GM23338 (cell line): ENCODE measurements around the gene FLT1. TPM values are rescaled to one million over a fixed set of nuclear protein-coding genes. Genes with fewer than 3 reads are reported as not detected.

Source experiments
- ATAC-seq: fragments of 200-7000 bp; cut with Tn5 transposase; 3 replicates; pipeline ENCODE4 v1.9.1; 2020
- DNase-seq: peaks from one replicate; pipeline ENCODE4 v3.0.0-alpha.2; 2015; ENCODE audit warnings: low spot score
- H2AFZ ChIP-seq: fragments of 200-600 bp; sonication (generic); 2 replicates; pipeline ENCODE4 v1.8.0; 2016; ENCODE audit warnings: antibody characterized with exemption, mild to moderate bottlenecking, moderate library complexity
- H3F3A ChIP-seq: fragments of 200-600 bp; sonication (generic); replicated peaks from 2 replicates; pipeline ENCODE4 v1.8.0; 2017; ENCODE audit warnings: antibody characterized with exemption, mixed run types, low read depth
- H3K27ac ChIP-seq: fragments of 200-600 bp; sonication (generic); 2 replicates; pipeline ENCODE4 v1.6.1; 2016; ENCODE audit warnings: low read depth
- H3K27me3 ChIP-seq: fragments of 200-600 bp; sonication (generic); 2 replicates; pipeline ENCODE4 v1.8.0; 2016; ENCODE audit warnings: mild to moderate bottlenecking, mixed run types, moderate library complexity; ENCODE audit not compliant: insufficient read depth
- H3K36me3 ChIP-seq: fragments of 200-600 bp; sonication (generic); 2 replicates; pipeline ENCODE4 v1.8.0; 2016; ENCODE audit warnings: mild to moderate bottlenecking; ENCODE audit not compliant: insufficient read depth
- H3K4me1 ChIP-seq: fragments of 200-600 bp; sonication (generic); 2 replicates; pipeline ENCODE4 v1.8.0; 2016; ENCODE audit warnings: mild to moderate bottlenecking, moderate library complexity; ENCODE audit not compliant: insufficient read depth
- H3K4me2 ChIP-seq: fragments of 200-600 bp; sonication (generic); 2 replicates; pipeline ENCODE4 v1.7.1; 2017; ENCODE audit warnings: mixed run types
- H3K4me3 ChIP-seq: fragments of 200-600 bp; sonication (generic); 2 replicates; pipeline ENCODE4 v1.6.1; 2016; ENCODE audit warnings: mixed run types
- H3K79me2 ChIP-seq: fragments of 200-600 bp; sonication (generic); replicated peaks from 2 replicates; pipeline ENCODE4 v1.8.0; 2017; ENCODE audit warnings: mild to moderate bottlenecking; ENCODE audit not compliant: insufficient read depth
- H3K9me2 ChIP-seq: fragments of 200-600 bp; sonication (generic); 2 replicates; pipeline ENCODE4 v1.8.0; 2017; ENCODE audit not compliant: insufficient read depth
- H4K20me1 ChIP-seq: fragments of 200-600 bp; sonication (generic); replicated peaks from 2 replicates; pipeline ENCODE4 v1.8.0; 2017; ENCODE audit warnings: mild to moderate bottlenecking; ENCODE audit not compliant: insufficient read depth
- H3K27ac Mint-ChIP-seq: 2 replicates; pipeline ENCODE4 v1.8.0; 2020; ENCODE audit warnings: inconsistent platforms, mild to moderate bottlenecking, moderate library complexity, mixed read lengths
- H3K27me3 Mint-ChIP-seq: 3 replicates; pipeline ENCODE4 v1.8.0; 2022; ENCODE audit warnings: low read depth, mild to moderate bottlenecking, moderate library complexity, mixed read lengths, inconsistent platforms; ENCODE audit not compliant: insufficient read depth, poor library complexity
- H3K36me3 Mint-ChIP-seq: 3 replicates; pipeline ENCODE4 v1.8.0; 2021; ENCODE audit warnings: low read depth, mild to moderate bottlenecking, inconsistent platforms, moderate library complexity, mixed read lengths
- H3K4me1 Mint-ChIP-seq: 3 replicates; pipeline ENCODE4 v1.8.0; 2020; ENCODE audit warnings: mild to moderate bottlenecking, inconsistent platforms, mixed read lengths
- H3K4me3 Mint-ChIP-seq: 3 replicates; pipeline ENCODE4 v1.8.0; 2021; ENCODE audit warnings: moderate library complexity, mild to moderate bottlenecking, inconsistent platforms, mixed read lengths
- H3K9me3 Mint-ChIP-seq: 3 replicates; pipeline ENCODE4 v1.8.0; 2020; ENCODE audit warnings: moderate library complexity, mild to moderate bottlenecking, inconsistent platforms, mixed read lengths
- CREB1 ChIP-seq: fragments of 250-450 bp; sonication (Bioruptor Pico); IDR thresholded peaks from 2 replicates; pipeline ENCODE4 v1.5.0; 2020; ENCODE audit warnings: low read depth, mild to moderate bottlenecking, moderate library complexity
- EZH2phosphoT487 ChIP-seq: fragments of 200-600 bp; sonication (generic); IDR thresholded peaks from one replicate; pipeline ENCODE4 v1.8.1; 2018; ENCODE audit warnings: antibody characterized with exemption; ENCODE audit not compliant: unreplicated experiment
- JUNB ChIP-seq: IDR thresholded peaks from one replicate; pipeline ENCODE4 v1.6.1; 2016; ENCODE audit warnings: antibody characterized with exemption; ENCODE audit not compliant: unreplicated experiment
- POLR2AphosphoS5 ChIP-seq: IDR thresholded peaks from 2 replicates; pipeline ENCODE4 v1.6.1; 2016; ENCODE audit warnings: antibody characterized with exemption, low read depth
- STAT1 ChIP-seq: IDR thresholded peaks from one replicate; pipeline ENCODE4 v1.6.1; 2016; ENCODE audit warnings: antibody characterized with exemption; ENCODE audit not compliant: unreplicated experiment
- ZNF114 ChIP-seq: fragments of 250-450 bp; sonication (Bioruptor Pico); IDR thresholded peaks from 2 replicates; pipeline ENCODE4 v1.5.0; 2020; ENCODE audit warnings: mild to moderate bottlenecking, moderate library complexity
- ZNF331 ChIP-seq: fragments of 250-450 bp; sonication (Bioruptor Pico); IDR thresholded peaks from 2 replicates; pipeline ENCODE4 v1.5.0; 2020; ENCODE audit warnings: low read depth, mild to moderate bottlenecking, moderate library complexity
- polyA plus RNA-seq: library from polyadenylated mRNA; unstranded; fragments of >200 nt; fragmentation: Nextera tagmentation; extraction: Ambion mirVana; gene quantifications from 2 replicates; pipeline ENCODE4 v1.2.1, GENCODE V29; 2016
- total RNA-seq: library from RNA; depleted of rRNA; stranded (reverse); fragments of >200 nt; shearing (Covaris generic); gene quantifications from 2 replicates; pipeline ENCODE4 v1.2.3, GENCODE V29; 2014
- TF ChIP-seq, protein P1 (sequence below): IDR thresholded peaks from 2 replicates; pipeline ENCODE4 v1.6.1; 2016; ENCODE audit warnings: antibody characterized with exemption
- TF ChIP-seq, protein P2 (sequence below): fragments of 250-450 bp; sonication (Bioruptor Pico); IDR thresholded peaks from 2 replicates; pipeline ENCODE4 v1.5.0; 2020; ENCODE audit warnings: mild to moderate bottlenecking, moderate library complexity
- TF ChIP-seq, protein P3 (sequence below), 2 experiments: fragments of 200-600 bp in 1 of 2; sonication (generic) in 1 of 2; conservative IDR thresholded peaks; 2 replicates each; pipeline versions ENCODE4 v1.5.1 to v1.6.1; 2016 to 2017; ENCODE audit warnings: antibody characterized with exemption in 2 of 2, low read depth in 2 of 2, mild to moderate bottlenecking in 2 of 2, moderate library complexity in 1 of 2

The FLT1 gene
- total and polyA plus RNA-seq, 2 experiments from 2014 or later = 26.8 to 116 TPM

DNA sequence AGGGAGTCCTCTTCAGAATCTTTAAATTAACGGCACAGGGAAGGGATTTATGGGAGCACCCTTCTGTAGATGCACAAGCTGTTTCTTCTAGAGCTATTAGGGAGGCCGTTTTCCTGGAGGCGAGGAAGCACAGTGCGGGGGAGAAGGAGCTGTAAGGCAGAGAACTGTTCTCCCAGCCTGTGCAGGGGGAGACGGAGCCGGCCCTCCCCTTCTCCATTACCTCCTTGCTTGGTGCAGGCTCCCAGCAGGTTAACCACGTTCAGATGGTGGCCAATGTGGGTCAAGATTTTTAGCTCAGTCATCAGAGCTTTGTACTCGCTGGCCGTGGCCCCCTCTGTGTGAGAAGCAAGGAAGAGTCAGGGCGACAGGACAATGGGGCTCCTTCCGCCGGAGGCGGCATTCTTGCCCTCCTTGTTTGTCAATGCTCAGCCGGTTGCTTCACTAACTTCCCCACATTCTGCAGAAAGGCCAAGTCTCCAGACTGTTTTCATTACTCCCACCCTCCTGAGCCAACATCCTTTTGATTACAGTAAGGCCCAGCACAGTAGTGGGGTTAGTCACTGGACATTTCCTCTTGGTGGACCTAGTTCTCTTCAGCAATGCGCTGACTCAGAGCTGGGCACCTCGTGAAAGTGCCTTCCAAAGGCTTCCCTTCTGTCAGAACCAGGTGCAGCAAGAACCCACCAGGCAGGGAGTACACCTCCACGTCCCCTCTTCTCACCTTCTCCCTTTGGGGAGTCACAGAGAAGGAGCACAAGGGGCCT, 165.4 kb downstream of the FLT1 start:
- no peaks in the 10 kb centered on the region for H3F3A ChIP-seq
- H3K4me3 ChIP-seq = no peak overlapping the region
- DNase-seq (no peak), ATAC-seq (peak; percentile 40; the same call in 2 of the 3 replicates)
- Mint-ChIP-seq H3K4me1 (no peaks in the 10 kb centered on the region; the same call in none of the 3 replicates), H3K9me3 (no peaks in the 10 kb centered on the region), H3K36me3 (peaks cover 26% of the 10 kb centered on the region), H3K4me3 (no peak overlapping the region), H3K27ac (peak overlapping the region; percentile 67; the same call in 1 of the 2 replicates), H3K27me3 (peaks cover 2% of the 10 kb centered on the region)
- no peaks in the 10 kb centered on the region for H3K27me3 ChIP-seq
- peaks cover 4% of the 10 kb centered on the region; the same call in 1 of the 2 replicates for H3K4me1 ChIP-seq
- no peaks in the 10 kb centered on the region for H3K9me2 ChIP-seq
- H3K79me2 ChIP-seq = no peaks in the 10 kb centered on the region
- no peak overlapping the region for H3K4me2 ChIP-seq
- no peak overlapping the region for H3K27ac ChIP-seq
- peaks cover 9% of the 10 kb centered on the region for H3K36me3 ChIP-seq
- H4K20me1 ChIP-seq = no peaks in the 10 kb centered on the region
- no peak overlapping the region for H2AFZ ChIP-seq
- TF ChIP-seq CREB1 (CRISPR knock-in tag) (no peak), ZNF114 (CRISPR knock-in tag) (no peak), ZNF331 (no peak), STAT1 (no peak)
- TF ChIP-seq, protein P1, sequence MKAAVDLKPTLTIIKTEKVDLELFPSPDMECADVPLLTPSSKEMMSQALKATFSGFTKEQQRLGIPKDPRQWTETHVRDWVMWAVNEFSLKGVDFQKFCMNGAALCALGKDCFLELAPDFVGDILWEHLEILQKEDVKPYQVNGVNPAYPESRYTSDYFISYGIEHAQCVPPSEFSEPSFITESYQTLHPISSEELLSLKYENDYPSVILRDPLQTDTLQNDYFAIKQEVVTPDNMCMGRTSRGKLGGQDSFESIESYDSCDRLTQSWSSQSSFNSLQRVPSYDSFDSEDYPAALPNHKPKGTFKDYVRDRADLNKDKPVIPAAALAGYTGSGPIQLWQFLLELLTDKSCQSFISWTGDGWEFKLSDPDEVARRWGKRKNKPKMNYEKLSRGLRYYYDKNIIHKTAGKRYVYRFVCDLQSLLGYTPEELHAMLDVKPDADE = no peak

DNA sequence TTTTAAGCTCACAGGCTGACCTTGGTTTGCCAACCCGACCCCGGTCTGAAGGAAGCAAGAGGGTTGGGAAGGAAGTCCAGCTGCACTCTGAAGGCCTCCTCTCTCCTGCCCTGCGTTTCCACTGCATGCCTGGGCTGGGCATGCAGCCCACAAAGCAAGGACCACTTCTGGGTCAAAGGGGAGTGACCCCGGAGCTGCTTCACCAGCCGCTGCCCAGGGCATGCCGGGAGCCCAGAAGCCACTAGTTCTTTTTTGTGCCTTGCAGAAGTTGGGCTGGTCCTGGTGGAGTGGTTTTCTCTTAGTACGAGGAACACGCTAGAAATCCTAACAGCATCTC, 166.7 kb downstream of the FLT1 start:
- Histone ChIP-seq H3K9me2 (no peaks in the 10 kb centered on the region), H3K27ac (no peak overlapping the region), H4K20me1 (no peaks in the 10 kb centered on the region), H3K79me2 (no peaks in the 10 kb centered on the region), H3K4me3 (no peak overlapping the region), H3K4me2 (no peak overlapping the region), H2AFZ (no peak overlapping the region), H3K4me1 (peaks cover 4% of the 10 kb centered on the region; the same call in 1 of the 2 replicates), H3F3A (no peaks in the 10 kb centered on the region), H3K27me3 (no peaks in the 10 kb centered on the region), H3K36me3 (peaks cover 9% of the 10 kb centered on the region)
- Mint-ChIP-seq H3K9me3 (no peaks in the 10 kb centered on the region), H3K36me3 (peaks cover 19% of the 10 kb centered on the region), H3K27ac (no peak overlapping the region), H3K27me3 (peaks cover 8% of the 10 kb centered on the region), H3K4me1 (no peaks in the 10 kb centered on the region; the same call in none of the 3 replicates), H3K4me3 (no peak overlapping the region)
- DNase-seq = no peak
- no peak for ATAC-seq
- TF ChIP-seq POLR2AphosphoS5 (no peak), CREB1 (CRISPR knock-in tag) (no peak), ZNF114 (CRISPR knock-in tag) (no peak), STAT1 (no peak), JUNB (no peak), EZH2phosphoT487 (no peak)
- TF ChIP-seq, protein P2, sequence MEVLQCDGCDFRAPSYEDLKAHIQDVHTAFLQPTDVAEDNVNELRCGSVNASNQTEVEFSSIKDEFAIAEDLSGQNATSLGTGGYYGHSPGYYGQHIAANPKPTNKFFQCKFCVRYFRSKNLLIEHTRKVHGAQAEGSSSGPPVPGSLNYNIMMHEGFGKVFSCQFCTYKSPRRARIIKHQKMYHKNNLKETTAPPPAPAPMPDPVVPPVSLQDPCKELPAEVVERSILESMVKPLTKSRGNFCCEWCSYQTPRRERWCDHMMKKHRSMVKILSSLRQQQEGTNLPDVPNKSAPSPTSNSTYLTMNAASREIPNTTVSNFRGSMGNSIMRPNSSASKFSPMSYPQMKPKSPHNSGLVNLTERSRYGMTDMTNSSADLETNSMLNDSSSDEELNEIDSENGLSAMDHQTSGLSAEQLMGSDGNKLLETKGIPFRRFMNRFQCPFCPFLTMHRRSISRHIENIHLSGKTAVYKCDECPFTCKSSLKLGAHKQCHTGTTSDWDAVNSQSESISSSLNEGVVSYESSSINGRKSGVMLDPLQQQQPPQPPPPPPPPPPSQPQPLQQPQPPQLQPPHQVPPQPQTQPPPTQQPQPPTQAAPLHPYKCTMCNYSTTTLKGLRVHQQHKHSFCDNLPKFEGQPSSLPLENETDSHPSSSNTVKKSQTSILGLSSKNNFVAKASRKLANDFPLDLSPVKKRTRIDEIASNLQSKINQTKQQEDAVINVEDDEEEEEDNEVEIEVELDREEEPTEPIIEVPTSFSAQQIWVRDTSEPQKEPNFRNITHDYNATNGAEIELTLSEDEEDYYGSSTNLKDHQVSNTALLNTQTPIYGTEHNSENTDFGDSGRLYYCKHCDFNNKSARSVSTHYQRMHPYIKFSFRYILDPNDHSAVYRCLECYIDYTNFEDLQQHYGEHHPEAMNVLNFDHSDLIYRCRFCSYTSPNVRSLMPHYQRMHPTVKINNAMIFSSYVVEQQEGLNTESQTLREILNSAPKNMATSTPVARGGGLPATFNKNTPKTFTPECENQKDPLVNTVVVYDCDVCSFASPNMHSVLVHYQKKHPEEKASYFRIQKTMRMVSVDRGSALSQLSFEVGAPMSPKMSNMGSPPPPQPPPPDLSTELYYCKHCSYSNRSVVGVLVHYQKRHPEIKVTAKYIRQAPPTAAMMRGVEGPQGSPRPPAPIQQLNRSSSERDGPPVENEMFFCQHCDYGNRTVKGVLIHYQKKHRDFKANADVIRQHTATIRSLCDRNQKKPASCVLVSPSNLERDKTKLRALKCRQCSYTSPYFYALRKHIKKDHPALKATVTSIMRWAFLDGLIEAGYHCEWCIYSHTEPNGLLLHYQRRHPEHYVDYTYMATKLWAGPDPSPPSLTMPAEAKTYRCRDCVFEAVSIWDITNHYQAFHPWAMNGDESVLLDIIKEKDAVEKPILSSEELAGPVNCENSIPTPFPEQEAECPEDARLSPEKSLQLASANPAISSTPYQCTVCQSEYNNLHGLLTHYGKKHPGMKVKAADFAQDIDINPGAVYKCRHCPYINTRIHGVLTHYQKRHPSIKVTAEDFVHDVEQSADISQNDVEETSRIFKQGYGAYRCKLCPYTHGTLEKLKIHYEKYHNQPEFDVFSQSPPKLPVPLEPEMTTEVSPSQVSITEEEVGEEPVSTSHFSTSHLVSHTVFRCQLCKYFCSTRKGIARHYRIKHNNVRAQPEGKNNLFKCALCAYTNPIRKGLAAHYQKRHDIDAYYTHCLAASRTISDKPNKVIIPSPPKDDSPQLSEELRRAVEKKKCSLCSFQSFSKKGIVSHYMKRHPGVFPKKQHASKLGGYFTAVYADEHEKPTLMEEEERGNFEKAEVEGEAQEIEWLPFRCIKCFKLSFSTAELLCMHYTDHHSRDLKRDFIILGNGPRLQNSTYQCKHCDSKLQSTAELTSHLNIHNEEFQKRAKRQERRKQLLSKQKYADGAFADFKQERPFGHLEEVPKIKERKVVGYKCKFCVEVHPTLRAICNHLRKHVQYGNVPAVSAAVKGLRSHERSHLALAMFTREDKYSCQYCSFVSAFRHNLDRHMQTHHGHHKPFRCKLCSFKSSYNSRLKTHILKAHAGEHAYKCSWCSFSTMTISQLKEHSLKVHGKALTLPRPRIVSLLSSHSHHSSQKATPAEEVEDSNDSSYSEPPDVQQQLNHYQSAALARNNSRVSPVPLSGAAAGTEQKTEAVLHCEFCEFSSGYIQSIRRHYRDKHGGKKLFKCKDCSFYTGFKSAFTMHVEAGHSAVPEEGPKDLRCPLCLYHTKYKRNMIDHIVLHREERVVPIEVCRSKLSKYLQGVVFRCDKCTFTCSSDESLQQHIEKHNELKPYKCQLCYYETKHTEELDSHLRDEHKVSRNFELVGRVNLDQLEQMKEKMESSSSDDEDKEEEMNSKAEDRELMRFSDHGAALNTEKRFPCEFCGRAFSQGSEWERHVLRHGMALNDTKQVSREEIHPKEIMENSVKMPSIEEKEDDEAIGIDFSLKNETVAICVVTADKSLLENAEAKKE (CRISPR knock-in tag) = no peak
- TF ChIP-seq, protein P3, sequence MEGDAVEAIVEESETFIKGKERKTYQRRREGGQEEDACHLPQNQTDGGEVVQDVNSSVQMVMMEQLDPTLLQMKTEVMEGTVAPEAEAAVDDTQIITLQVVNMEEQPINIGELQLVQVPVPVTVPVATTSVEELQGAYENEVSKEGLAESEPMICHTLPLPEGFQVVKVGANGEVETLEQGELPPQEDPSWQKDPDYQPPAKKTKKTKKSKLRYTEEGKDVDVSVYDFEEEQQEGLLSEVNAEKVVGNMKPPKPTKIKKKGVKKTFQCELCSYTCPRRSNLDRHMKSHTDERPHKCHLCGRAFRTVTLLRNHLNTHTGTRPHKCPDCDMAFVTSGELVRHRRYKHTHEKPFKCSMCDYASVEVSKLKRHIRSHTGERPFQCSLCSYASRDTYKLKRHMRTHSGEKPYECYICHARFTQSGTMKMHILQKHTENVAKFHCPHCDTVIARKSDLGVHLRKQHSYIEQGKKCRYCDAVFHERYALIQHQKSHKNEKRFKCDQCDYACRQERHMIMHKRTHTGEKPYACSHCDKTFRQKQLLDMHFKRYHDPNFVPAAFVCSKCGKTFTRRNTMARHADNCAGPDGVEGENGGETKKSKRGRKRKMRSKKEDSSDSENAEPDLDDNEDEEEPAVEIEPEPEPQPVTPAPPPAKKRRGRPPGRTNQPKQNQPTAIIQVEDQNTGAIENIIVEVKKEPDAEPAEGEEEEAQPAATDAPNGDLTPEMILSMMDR (conservative IDR thresholded peaks at IDR 0.05; ENCODE audit: low read depth in 2 of 2) = no peak
- TF ChIP-seq, protein P1 = no peak
